HT1080 (cell line): ENCODE measurements around the gene VAMP5. TPM values are rescaled to one million over a fixed set of nuclear protein-coding genes. Genes with fewer than 3 reads are reported as not detected.

Experiments
- DNase-seq: peaks from one replicate; pipeline ENCODE4 v3.0.0-alpha.2; 2015; ENCODE audit warnings: low read depth
- small RNA-seq: library from RNA; depleted of rRNA; stranded (forward); fragments of <200 nt; gene quantifications from one replicate; pipeline ENCODE3, GENCODE V24; 2014
- total RNA-seq: library from RNA; depleted of rRNA; stranded (reverse); fragments of >200 nt; shearing (Covaris generic); gene quantifications from 2 replicates; pipeline ENCODE4 v1.2.3, GENCODE V29; 2014; rRNA removed

Gene VAMP5
- total RNA-seq, 1 experiment from 2014 or later = not detected

DNA sequence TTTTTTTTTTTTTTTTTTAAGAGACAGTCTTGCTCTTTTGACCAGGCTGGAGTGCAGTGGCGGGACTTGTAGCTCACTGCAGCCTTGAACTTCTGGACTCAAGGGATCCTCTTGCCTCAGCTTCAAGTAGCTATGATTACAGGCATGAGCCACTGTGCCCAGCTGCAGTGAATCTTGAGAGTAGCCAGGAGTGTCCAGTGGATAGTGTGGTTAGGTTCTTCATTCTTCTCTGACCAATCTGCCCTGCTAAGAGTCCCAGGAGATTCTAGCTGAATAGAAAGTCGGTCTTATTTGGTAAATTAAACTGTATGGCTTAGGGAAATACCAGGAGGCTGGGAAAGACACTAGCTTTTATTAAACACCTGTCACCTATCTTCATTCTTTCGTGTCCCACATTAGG lies 47.1 kb downstream of the VAMP5 start:
- no peak for DNase-seq

DNA sequence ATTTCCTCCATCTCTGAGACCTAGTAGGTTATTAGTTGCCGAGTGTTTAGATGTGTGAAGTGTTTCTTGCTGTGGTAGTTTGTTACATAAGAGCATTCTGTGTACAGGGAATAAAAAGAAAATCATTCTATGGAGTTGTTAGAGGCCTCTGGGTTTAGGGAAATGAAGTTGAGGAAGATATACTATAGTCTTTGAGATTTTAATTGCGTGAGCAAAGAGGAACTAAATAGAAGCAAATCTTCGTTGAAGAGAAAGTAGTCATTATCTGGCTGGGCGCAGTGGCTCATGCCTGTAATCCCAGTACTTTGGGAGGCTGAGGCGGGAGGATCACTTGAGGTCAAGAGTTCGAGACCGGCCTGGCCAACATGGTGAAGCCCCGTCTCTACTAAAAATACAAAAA lies 50.8 kb downstream of the VAMP5 start:
- no peak for DNase-seq

DNA sequence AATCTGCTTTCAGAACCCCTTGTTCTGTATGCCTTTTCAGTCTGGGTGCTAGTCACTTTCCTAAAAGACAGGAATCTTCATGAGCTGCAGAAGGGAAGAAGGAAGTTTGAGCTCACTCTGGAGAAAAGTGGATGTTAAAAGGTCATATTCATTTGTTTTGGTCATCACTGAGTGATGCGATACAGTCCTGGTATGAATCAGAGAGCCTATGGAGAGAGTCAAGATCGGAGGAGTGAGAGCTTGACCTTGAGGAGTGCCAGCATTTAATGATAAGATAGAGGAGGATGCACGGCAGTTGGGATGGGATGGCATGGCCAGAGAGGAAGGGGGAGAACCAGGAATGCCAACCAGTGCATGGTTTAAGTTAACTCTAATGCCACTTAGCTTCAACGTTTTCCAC lies 51.4 kb downstream of the VAMP5 start:
- no peak for DNase-seq

DNA sequence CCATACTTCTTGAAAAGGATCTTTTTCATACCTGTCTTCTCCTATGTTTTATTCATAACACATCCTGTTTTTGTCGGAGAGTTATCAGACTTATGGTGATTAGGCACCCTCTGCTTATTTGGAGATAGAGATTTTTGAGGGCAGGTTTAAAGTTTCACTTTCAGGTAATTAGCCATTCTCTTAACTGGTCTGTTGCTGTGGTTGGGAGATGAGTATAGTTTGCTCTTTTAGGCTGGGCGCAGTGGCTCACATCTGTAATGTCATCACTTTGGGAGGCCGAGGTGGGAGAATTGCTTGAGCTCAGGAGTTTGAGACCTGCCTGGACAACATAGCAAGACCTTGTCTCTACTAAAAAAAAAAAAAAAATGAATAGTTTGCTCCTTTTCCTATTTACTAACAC lies 58.5 kb downstream of the VAMP5 start:
- no peak for DNase-seq

Small RNA genes lying within 50 kb of the gene (small RNA-seq; reads per million reads assigned to genes)
- not detected for gene RN7SL126P

Other genes with a start within 250 kb of the VAMP5 start
- 26.9 and 27.3 TPM in 2 replicates for gene RETSAT, start 229.9 kb upstream of the VAMP5 start, total RNA-seq
- gene ELMOD3, start 229.7 kb upstream of the VAMP5 start, total RNA-seq = 11.4 TPM in 2 replicates
- gene CAPG, start 174.1 kb upstream of the VAMP5 start, total RNA-seq = 349 and 399 TPM in 2 replicates
- 0.26 TPM in 1 of 2 replicates, not detected in the other for gene SH2D6, start 165.7 kb upstream of the VAMP5 start, total RNA-seq
- 82.1 and 140 TPM in 2 replicates for gene MAT2A, start 45.3 kb upstream of the VAMP5 start, total RNA-seq
- gene GGCX, start 22.9 kb upstream of the VAMP5 start, total RNA-seq = 37.8 and 41.9 TPM in 2 replicates
- gene VAMP8, start 6.8 kb upstream of the VAMP5 start, total RNA-seq = 2.6 and 5.1 TPM in 2 replicates
- gene RNF181, start 11.3 kb downstream of the VAMP5 start, total RNA-seq = 192 and 302 TPM in 2 replicates
- gene TMEM150A, start 18.3 kb downstream of the VAMP5 start, total RNA-seq = 7.0 and 9.7 TPM in 2 replicates
- gene C2orf68, start 27.6 kb downstream of the VAMP5 start, total RNA-seq = 26.5 and 31.4 TPM in 2 replicates
- gene USP39, start 31.8 kb downstream of the VAMP5 start, total RNA-seq = 87.9 and 95.0 TPM in 2 replicates
- gene SFTPB, start 83.8 kb downstream of the VAMP5 start, total RNA-seq = not detected in 2 replicates
- not detected in 2 replicates for gene GNLY, start 109.9 kb downstream of the VAMP5 start, total RNA-seq
- gene ATOH8, start 169.6 kb downstream of the VAMP5 start, total RNA-seq = 2.1 and 3.8 TPM in 2 replicates